PC-3 (cell line): Measurements from ENCODE around the gene NCAPD2. TPM values are rescaled to one million over a fixed set of nuclear protein-coding genes. Genes with fewer than 3 reads are reported as not detected.
"Not testable (repeated sequence)": the region's sequence is repeated elsewhere in the genome, so short reads cannot be mapped to it uniquely, and the experiment has no call there.

Experiments used
- ATAC-seq: fragments of 200-7000 bp; cut with Tn5 transposase; 2 replicates; pipeline ENCODE4 v1.9.1; 2020; ENCODE audit warnings: mild to moderate bottlenecking, moderate library complexity
- BruUV-seq: library from RNA; stranded (reverse); fragments of 400-500 nt; replicated peaks from 2 replicates; lab custom pipeline; 2021; lab: Mats Ljungman, UMichigan
- CTCF ChIA-PET: fragments of 300-600 bp; sonication (Branson Sonifier 250); formaldehyde crosslinking; loops from one replicate; lab custom pipeline; 2022; ENCODE audit warnings: antibody characterized with exemption; lab: Charles Lee
- POLR2A ChIA-PET: fragments of 300-600 bp; sonication (Branson Sonifier 250); formaldehyde crosslinking; loops from one replicate; lab custom pipeline; 2022; ENCODE audit warnings: antibody characterized with exemption; ENCODE audit not compliant: unreplicated experiment; lab: Charles Lee
- DNase-seq: peaks from one replicate; pipeline ENCODE4 v3.0.0-alpha.2; 2015
- H2AFZ ChIP-seq: fragments of 300-600 bp; sonication (generic); 2 replicates; pipeline ENCODE4 v1.6.0; 2016; ENCODE audit warnings: antibody characterized with exemption, low read length
- H3F3A ChIP-seq: fragments of 300-600 bp; sonication (generic); one replicate; pipeline ENCODE4 v1.6.0; 2017; ENCODE audit warnings: antibody characterized with exemption, low read length, control low read depth, mild to moderate bottlenecking; ENCODE audit not compliant: unreplicated experiment
- H3K27ac ChIP-seq: fragments of 300-600 bp; sonication (generic); 2 replicates; pipeline ENCODE4 v1.5.1; 2016; ENCODE audit warnings: mild to moderate bottlenecking, low read length
- H3K27me3 ChIP-seq: fragments of 300-600 bp; sonication (generic); 2 replicates; pipeline ENCODE4 v1.6.1; 2016; ENCODE audit warnings: low read length, mixed read lengths
- H3K36me3 ChIP-seq: fragments of 300-600 bp; sonication (generic); 2 replicates; pipeline ENCODE4 v1.6.1; 2016; ENCODE audit warnings: low read depth, mixed run types, low read length, mixed read lengths
- H3K4me1 ChIP-seq: fragments of 300-600 bp; sonication (generic); 2 replicates; pipeline ENCODE4 v1.5.1; 2016; ENCODE audit warnings: low read length; ENCODE audit not compliant: insufficient read depth
- H3K4me2 ChIP-seq: fragments of 300-600 bp; sonication (generic); 2 replicates; pipeline ENCODE4 v1.6.0; 2016; ENCODE audit warnings: low read length
- H3K4me3 ChIP-seq: fragments of 300-600 bp; sonication (generic); 2 replicates; pipeline ENCODE4 v1.5.1; 2016; ENCODE audit warnings: mild to moderate bottlenecking, low read length, mixed read lengths
- H3K79me2 ChIP-seq: fragments of 300-600 bp; sonication (generic); 2 replicates; pipeline ENCODE4 v1.6.1; 2017; ENCODE audit warnings: low read length, mixed read lengths
- H3K9ac ChIP-seq: fragments of 300-600 bp; sonication (generic); 2 replicates; pipeline ENCODE4 v1.6.0; 2016; ENCODE audit warnings: mild to moderate bottlenecking, low read length
- H3K9me2 ChIP-seq: fragments of 300-600 bp; sonication (generic); replicated peaks from 2 replicates; pipeline ENCODE4 v1.6.1; 2016; ENCODE audit warnings: mixed run types, low read length, mixed read lengths
- H3K9me3 ChIP-seq: fragments of 300-600 bp; sonication (generic); 2 replicates; pipeline ENCODE4 v1.6.1; 2016; ENCODE audit warnings: low read length, mixed read lengths
- H4K20me1 ChIP-seq: fragments of 300-600 bp; sonication (generic); 2 replicates; pipeline ENCODE4 v1.6.1; 2016; ENCODE audit warnings: low read length, mixed read lengths
- CTCF ChIP-seq: fragments of 300-600 bp; sonication (generic); conservative IDR thresholded peaks from 2 replicates; pipeline ENCODE4 v1.5.1; 2017; ENCODE audit warnings: antibody characterized with exemption, low read depth, mild to moderate bottlenecking, low read length
- EZH2 ChIP-seq: fragments of 300-600 bp; sonication (generic); IDR thresholded peaks from one replicate; pipeline ENCODE4 v1.6.1; 2017; ENCODE audit warnings: antibody characterized with exemption, mild to moderate bottlenecking, low read length; ENCODE audit not compliant: unreplicated experiment
- EZH2phosphoT487 ChIP-seq: fragments of 300-600 bp; sonication (generic); IDR thresholded peaks from 2 replicates; pipeline ENCODE4 v1.6.1; 2018; ENCODE audit warnings: mild to moderate bottlenecking, antibody characterized with exemption, low read length, borderline replicate concordance
- intact Hi-C: fragments of 100-400 bp; cut with micrococcal nuclease; formaldehyde crosslinking; loops from 2 replicates; pipeline ENCODE4 v1.9.0; 2023
- total RNA-seq: library from RNA; depleted of rRNA; stranded (reverse); fragments of >200 nt; gene quantifications from 2 replicates; pipeline ENCODE4 v1.2.3, GENCODE V29; 2014

NCAPD2 gene
- total RNA-seq, 1 experiment from 2014 or later, result 105 TPM

DNA sequence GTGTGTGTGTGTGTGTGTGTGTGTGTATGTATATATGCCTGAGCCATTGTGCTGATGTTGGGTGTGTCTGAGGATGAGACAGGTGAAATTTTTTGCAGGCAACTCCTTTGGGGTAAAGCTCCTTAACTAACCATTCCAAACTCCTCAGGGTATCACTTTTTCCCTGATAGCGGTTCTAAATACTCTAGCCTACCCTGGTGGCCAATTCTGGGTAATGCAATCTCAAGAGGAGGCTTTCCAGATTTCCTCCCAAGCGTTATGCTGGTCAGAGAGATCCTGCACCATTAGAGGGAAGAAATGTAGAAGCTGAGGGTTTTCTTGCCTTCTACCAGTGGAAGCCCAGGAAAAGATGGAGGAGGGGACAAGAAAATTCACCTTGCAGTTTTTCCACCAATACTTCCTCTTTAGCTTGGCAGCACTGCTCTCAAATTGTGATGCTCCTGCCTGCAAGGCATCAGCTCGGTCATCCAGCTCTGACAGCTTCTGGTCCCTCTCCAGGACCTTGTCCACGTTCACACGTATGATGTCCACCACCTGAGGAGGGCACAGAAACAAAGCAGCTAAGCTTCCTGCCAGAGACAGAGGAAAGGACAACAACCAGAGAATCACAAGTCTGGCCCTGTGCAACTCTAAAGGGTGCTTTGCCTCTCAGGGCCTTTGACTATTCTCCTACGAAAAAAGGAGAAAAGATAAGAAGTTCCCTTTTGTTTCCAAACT is 28.3 kb upstream of the NCAPD2 start:
- intact Hi-C loops, result loop anchor here (1.0 to 2.0 kb wide), 3 partner anchors 35 to 142 kb away; no protein-coding TSS in a partner anchor
- H3F3A ChIP-seq, result no peaks in the 10 kb centered on the region
- H3K79me2 ChIP-seq, result peaks cover 11% of the 10 kb centered on the region
- no peaks in the 10 kb centered on the region for H3K9me2 ChIP-seq
- H3K9ac ChIP-seq, result no peak overlapping the region
- no TSS peak for BruUV-seq
- ATAC-seq (peak; percentile 43), DNase-seq (peak; percentile 71)
- CTCF ChIA-PET, result interaction anchor here (0.5 to 1.4 kb wide), 11 partner anchors 28 to 477 kb away, joined by 3 to 12 read pairs (median 4); partner anchors contain the start of genes LTBR and MRPL51
- no peak overlapping the region for H2AFZ ChIP-seq
- no peak overlapping the region for H3K4me3 ChIP-seq
- POLR2A ChIA-PET, result interaction anchor here (0.6 to 0.7 kb wide), 4 partner anchors 35 to 153 kb away, joined by 4 to 6 read pairs (median 4); no protein-coding TSS in a partner anchor
- TF ChIP-seq CTCF, result peak; percentile 68
- TF ChIP-seq EZH2phosphoT487, result no peak
- TF ChIP-seq EZH2, result no peak
- H4K20me1 ChIP-seq, result no peaks in the 10 kb centered on the region
- H3K27me3 ChIP-seq, result no peaks in the 10 kb centered on the region
- H3K9me3 ChIP-seq, result no peaks in the 10 kb centered on the region
- H3K27ac ChIP-seq, result no peak overlapping the region
- H3K4me2 ChIP-seq, result no peak overlapping the region
- peaks cover 4% of the 10 kb centered on the region; the same call in 1 of the 2 replicates for H3K36me3 ChIP-seq
- H3K4me1 ChIP-seq, result peaks cover 20% of the 10 kb centered on the region; the same call in 1 of the 2 replicates

- H3K9me3 ChIP-seq, result no peaks in the 10 kb centered on the region
- BruUV-seq, result no TSS peak
- no peak overlapping the region for H3K9ac ChIP-seq
- no peaks in the 10 kb centered on the region for H3K9me2 ChIP-seq
- no peak overlapping the region for H3K4me3 ChIP-seq
- no peak for TF ChIP-seq CTCF
- no peak for TF ChIP-seq EZH2phosphoT487
- TF ChIP-seq EZH2, result no peak
- H2AFZ ChIP-seq, result no peak overlapping the region
- intact Hi-C loops, result no loop called here
- no peaks in the 10 kb centered on the region for H3K27me3 ChIP-seq
- ATAC-seq, result no peak
- peaks cover 22% of the 10 kb centered on the region for H3K4me1 ChIP-seq
- no peaks in the 10 kb centered on the region for H4K20me1 ChIP-seq
- ChIA-PET POLR2A (no interaction called here), CTCF (interaction anchor here (0.5 to 1.1 kb wide), 3 partner anchors 27 to 477 kb away, joined by 3 to 5 read pairs (median 3); partner anchors contain the start of gene MRPL51)
- DNase-seq, result no peak
- peaks cover 11% of the 10 kb centered on the region for H3K79me2 ChIP-seq
- H3K36me3 ChIP-seq, result peaks cover 4% of the 10 kb centered on the region; the same call in 1 of the 2 replicates
- H3K27ac ChIP-seq, result no peak overlapping the region
- no peak overlapping the region for H3K4me2 ChIP-seq
- H3F3A ChIP-seq, result no peaks in the 10 kb centered on the region
Measured at GRCh38 chr12:6466184-6466573, 27.7 kb upstream of the NCAPD2 start.

GRCh38 chr12:6466751-6467150 is 27.2 kb upstream of the NCAPD2 start:
- CTCF ChIA-PET, result interaction anchor here (1.1 kb wide), 1 partner anchor 104 kb away, joined by 5 read pairs; no protein-coding TSS in a partner anchor
- POLR2A ChIA-PET, BruUV-seq: not testable (repeated sequence)

DNA sequence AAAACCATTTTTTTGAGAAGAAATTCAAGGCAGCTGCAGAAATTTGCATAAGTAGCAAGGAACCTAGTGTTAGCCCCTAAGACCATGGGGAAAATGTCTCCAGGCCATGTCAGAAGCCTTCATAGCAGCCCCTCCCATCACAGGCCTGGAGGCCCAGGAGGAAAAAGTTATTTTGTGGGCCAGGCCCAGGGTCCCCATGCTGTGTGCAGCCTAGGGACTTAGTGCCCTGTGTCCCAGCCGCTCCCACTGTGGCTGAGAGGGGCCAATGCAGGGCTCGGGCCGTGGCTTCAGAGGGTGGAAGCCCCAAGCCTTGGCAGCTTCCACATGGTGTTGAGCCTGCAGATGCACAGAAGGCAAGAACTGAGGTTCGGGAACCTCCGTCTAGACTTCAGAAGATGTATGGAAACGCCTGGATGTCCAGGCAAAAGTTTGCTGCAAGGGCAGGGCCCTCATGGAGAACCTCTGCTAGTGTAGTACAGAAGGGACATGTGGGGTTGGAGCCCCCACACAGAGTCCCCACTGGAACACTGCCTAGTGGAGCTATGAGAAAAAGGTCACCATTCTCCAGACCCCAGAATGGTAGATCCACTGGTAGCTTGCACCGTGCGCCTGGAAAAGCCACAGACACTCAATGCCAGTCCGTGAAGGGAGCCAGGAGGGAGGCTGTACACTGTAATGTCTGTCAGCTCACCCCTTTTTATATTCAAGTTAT is 26.2 kb upstream of the NCAPD2 start:
- BruUV-seq, H3K36me3 ChIP-seq, H3K27ac ChIP-seq, H3K27me3 ChIP-seq, POLR2A ChIA-PET, intact Hi-C loops, H3F3A ChIP-seq, CTCF ChIA-PET, H2AFZ ChIP-seq, H3K9me3 ChIP-seq, H4K20me1 ChIP-seq, H3K4me3 ChIP-seq, H3K9ac ChIP-seq, DNase-seq, H3K4me2 ChIP-seq, H3K9me2 ChIP-seq, ATAC-seq: not testable (repeated sequence)
- H3K79me2 ChIP-seq, result peaks cover 11% of the 10 kb centered on the region
- H3K4me1 ChIP-seq, result peaks cover 25% of the 10 kb centered on the region

More at GRCh38 chr12:6466751-6467150, 27.2 kb upstream of the NCAPD2 start:
- H4K20me1 ChIP-seq, H3F3A ChIP-seq, H3K9me3 ChIP-seq, H3K27me3 ChIP-seq, DNase-seq, H3K4me3 ChIP-seq, H3K36me3 ChIP-seq, H3K27ac ChIP-seq, H3K4me2 ChIP-seq, H3K9me2 ChIP-seq, H2AFZ ChIP-seq, H3K9ac ChIP-seq, ATAC-seq, intact Hi-C loops: not testable (repeated sequence)
- peaks cover 25% of the 10 kb centered on the region for H3K4me1 ChIP-seq
- H3K79me2 ChIP-seq, result peaks cover 11% of the 10 kb centered on the region
